Non-pigmented ciliary epithelial cell (primary cell): ENCODE data around the gene LHX6.

Experiments used
- DNase-seq: peaks from one replicate; pipeline ENCODE4 v3.0.0-alpha.2; 2010; ENCODE audit warnings: low read depth

LHX6 gene

DNA sequence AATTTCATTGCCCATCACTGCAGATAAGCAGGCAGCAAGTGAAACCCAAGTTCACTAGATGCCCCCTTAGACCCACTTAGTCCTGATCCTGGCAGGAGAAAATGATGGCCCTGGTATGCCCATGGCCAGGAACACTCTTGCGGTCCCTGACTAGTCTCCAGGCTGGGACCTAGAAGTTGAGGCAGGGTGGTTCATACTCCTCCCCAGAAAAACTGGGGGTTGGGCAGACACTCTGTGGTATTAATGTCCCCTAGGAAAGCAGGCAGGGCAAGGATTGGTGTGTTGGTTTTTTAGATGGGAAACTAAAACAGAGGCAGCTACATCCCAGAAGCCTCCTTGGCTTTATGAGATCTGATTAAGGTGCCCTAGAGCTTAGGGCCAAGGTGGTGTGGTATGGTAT, 13.1 kb downstream of the LHX6 start:
- no peak for DNase-seq

DNA sequence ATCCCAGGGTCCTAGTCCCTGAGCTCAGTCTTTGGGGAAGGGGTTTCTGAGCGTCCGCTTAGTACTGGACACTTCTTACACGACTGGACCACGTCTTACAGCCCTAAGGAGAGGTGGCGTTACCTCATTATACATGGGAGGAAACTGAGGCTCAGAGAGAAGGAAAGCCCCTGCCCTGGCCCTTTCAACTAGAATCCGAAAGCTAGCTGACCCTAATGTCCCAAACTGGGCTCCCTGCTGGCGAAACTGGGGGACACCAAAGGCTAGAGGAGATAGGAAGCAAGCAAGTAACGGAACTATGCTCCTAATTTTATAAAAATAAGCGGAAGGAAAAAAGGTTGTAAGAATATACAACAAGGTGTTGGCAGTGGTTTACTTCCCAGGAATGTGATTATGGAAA, 14.2 kb downstream of the LHX6 start:
- DNase-seq, result no peak

DNA sequence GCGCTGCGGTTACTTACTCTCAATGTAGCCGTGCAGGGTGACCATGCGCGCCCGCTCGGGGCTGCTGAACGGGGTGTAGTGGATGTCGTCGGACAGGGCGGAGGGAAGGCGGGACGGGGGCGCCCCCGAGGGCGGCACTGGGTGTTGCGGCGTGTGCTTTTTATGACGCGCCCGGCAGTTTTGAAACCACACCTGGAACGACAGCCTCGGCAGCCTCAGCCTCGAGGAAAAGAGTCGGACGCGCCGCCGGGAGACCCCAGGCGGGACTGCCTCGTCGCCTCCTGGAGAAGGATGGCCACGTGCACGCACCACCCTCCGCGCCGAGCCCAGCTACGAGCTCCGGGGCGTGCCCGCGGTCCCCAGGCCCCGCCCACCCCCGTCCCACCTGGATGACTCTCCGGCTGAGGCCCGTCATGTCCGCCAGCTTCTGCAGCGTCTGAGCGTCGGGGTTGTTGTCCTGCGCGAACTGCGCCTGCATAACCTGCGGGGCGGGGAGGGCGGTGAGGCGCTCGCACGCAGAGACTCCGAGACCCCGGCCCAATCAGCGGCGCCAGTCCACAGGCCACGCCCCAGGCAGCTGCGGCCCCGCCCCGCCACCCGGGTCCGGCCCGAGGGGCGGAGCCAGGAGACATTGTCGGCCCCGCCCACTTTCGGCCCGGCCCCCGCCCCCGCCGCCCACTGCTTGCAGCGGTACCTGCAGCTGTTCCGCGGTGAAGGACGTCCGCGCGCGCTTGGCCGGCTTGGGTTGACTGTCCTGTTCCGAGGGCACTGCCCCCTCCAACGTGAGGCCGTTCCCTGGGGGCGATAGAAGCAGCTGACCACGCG, 15.0 kb downstream of the LHX6 start:
- no peak for DNase-seq

DNA sequence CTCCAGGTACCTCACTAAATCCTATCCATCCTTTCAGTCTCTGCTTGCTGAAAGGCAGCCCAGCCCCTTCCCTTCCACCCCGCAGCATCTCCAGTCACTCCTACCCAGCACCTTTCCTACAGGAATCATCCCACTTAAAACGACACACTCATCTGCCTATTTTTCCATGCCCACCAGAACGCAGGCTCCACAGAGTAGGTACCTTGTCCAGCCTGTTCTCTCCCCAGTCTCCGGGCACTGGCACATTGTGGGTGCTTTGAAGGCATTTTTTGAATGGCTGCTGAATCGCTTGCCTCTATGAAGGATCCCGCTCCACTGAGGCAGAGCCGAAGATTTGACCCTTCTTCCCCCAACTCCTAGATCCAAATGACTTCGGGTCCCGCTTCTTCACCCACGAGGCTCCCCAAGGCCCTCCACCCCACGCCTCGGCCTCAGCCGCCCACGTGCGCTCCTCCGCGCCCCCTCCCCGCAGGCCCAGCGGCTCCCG, 15.6 kb downstream of the LHX6 start:
- no peak for DNase-seq

DNA sequence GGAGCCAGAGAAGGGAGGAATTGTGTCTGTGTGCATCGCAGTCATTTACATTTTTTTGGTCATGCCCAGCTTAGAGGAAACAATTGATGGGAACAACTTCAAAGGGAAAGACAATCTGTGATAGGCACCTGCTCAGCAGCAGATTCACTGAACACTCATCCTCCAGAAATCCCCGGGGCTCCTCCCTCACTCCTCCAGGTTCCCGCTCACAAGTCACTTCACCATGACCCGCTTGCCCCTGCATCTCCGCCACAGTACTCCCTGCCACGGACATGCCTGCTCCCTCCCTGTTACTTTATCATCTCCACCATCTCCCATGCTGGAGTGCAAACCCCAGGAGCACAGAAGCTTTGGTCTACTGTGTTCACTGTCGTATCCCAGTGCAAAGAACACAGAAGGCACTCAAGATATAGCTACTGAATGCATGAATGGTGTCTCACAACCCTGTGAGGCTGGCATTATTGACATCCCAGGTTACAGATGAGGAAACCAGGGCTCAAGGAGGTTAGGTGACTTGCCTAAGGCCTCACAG, 16.2 kb downstream of the LHX6 start:
- DNase-seq, result no peak

DNA sequence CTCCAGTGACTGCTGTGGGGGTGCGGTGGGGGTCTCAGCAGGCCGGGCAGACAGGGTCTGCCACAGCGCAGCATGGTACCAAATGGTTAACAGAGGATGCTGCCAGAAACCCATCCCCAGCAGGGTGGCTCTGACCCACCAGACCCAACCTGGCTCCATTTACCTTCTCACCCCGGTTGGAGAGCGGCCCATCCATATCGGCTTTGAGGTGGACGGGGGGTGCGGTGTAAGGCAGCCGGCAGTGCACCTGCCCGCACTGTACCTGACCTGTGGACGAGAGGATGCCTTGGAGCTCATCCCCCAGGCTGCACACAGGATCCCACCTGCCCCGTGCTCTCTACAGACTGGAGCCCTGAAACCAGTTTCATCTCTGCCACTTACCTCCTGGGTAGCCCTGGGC, 19.3 kb downstream of the LHX6 start:
- no peak for DNase-seq

DNA sequence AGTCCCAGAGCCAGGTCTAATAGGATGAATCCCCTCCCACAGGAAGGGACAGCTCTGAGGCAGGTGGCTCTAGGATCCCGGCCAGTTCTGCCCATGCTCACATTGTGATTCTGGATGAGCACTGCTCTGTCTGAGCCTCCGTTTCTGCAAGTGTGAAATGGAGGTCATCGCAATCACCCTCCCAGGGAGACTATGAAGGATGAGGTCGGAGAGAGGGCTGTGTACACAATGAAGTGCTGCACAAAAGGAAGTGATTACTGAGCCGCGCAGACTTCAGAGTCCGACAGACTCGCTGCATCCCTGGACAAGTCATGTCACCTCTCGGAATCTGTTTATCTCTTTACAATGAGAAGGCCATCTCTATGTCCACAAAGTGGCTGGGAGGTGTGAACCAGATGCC, 21.7 kb downstream of the LHX6 start:
- no peak for DNase-seq

DNA sequence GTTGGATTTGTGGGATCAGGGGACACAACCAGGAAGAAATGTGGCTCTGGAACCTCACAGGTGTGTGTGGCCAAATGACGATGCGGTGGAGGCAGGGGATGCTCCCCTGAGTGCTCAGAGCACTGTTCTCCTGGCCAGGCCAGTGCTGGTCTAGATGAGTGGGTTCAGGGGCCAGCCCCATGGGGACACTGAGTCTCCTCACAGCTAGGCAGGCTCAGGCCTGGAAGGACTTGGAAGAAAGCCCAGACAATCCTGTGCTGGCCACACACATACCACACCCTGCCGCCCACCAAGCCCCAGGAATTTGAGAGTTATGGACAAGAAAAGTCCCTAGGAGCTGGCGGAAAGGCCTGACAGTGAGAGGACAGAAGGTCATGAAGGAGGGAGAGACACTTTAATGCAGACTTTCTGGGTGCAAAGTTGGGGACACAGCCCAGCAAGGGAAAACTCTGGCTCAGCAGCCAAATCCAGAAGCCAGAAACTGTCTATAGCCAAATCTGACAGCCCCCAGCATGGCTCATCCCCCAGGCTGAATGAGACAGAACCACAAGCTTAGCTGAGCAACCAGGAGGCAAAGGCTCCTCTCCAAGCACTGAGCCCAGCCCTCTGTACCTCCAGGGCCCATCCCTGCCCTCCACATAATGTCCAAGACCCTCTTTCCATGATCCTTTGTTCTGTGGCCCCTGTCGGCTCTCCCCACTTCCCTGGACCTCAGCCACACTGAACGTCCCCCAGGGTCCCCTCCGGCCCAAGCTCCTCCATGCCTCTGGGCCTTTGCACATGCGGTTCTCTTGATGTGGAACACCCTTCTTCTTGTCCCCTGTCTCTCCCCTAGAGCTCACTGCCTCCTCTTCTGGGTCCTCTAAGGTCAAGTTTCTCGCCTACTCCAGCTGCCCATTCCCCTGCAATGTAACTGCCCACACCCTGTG, 22.4 kb downstream of the LHX6 start:
- peak; percentile 59 for DNase-seq

DNA sequence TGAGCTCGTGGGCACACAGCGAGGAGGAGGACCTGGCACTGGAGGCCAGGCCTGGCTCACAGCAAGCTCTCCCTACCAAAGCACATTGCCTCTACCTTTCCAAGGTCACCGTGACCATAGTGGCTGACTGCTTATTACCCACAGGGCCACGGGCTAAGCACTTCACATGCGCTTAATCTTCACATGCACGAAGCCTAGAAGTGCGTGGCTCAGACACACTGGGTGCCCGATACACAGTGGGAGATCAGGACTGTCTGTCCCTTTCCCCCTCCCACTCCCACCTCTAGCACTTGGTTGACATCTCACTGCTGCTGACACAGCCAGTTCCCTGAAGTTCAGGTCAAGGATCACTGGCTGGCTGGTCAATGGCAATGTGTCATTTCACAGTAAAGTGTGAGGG, 23.6 kb downstream of the LHX6 start:
- no peak for DNase-seq

DNA sequence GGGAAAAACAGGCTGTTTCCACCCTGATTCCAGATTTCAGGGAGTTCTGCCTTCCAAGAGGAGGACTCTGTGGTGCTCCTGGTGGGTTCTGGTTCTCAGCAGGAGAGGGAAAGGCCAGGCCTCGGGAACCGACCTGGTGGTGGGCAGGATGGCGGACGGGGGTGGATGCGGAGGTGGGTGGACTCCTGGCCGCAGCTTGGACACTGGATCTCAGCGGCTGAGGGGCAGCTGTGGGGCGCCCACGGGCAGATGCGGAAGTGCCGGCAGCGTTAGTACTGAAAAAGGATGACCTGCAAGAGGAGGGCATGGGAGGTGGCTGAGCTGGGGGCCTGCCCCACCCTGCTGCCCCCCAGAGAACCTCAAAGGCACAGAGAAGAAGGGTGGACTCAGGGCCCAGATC, 24.3 kb downstream of the LHX6 start:
- no peak for DNase-seq

DNA sequence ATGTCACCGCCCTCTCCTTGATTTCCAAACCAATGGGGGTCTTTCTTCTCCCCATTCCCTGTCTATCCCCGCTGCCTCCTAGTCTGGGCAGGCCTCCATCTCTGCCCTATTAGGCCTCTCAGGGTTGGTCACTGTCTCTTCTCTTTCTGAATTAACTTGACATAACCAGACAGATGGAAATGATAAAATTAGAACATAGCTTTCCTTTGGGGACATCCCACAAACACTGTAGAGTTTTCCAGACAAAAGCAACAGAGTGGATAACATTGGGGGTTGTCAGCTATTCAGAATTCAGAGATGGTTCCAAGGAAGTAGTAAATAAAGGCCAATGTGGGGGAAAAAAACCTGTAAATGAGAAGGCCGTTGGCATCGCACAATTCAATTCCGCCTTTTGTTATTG, 24.7 kb downstream of the LHX6 start:
- DNase-seq, result no peak

DNA sequence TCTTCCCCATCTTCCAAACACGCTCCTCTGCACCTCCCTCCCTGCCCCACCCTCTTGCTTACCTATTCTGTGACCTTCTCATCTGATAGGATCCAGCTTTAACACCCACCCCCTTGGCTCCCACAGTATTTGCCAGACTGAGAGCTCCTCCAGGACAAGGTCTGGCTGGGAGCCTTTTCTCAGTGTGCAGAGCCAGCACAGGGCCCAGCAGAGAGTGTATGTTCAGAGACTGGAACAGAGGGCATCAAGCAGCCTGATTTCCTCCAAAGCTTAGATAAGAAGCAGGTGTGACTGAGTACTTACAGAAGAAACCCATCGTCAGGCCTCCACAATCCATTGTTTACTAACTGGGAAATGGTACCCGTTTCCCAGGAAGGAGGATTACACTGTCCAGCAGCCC, 26.6 kb downstream of the LHX6 start:
- DNase-seq, result no peak

DNA sequence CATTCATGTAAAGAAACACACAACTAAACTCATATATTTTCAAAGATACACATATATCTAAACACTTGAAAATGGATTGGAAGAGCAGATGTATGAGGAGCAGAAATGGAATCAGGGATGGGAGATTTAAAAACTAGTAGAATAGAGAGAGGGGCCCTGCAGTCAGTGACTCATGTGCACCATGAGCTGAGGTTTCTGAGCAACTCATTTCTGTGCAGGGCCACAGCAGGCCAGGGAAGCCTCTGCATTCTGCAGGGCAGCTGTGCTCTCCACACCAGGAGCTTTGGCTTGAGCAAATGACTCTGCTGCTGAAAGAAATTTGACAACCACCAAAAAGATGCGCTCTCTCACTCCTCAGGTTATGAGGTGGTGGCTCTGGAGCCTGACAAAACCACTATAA, 27.1 kb downstream of the LHX6 start:
- DNase-seq, result no peak

DNA sequence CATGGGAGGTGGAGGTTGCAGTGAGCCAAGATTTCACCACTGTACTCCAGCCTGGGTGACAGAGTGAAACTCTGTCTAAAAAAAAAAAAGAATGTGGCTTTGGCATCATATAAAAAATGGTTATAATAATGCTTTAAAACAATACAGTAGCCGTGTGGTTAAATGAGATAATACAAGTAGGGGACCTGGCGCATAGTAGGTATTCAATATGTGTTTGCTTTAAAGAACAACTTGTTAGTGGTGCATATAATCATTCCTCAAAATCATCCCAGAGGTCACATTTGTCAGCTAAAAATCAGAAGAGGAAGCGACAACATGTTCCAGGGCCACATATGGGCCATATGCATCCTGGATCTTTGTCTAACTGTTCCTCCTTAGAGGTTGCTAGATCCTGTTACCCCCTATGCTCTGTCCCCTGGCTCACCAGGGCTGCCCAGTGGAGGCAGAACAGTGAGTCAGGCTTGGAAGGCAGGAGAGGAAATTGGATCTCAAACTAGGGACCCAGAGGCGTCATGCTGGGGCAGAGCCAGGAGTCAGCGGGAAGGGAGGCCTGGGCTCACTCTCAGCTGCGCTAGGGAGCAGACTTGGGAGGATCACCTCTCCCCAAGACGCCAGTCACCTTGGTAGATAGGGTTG, 27.7 kb downstream of the LHX6 start:
- DNase-seq, result no peak

DNA sequence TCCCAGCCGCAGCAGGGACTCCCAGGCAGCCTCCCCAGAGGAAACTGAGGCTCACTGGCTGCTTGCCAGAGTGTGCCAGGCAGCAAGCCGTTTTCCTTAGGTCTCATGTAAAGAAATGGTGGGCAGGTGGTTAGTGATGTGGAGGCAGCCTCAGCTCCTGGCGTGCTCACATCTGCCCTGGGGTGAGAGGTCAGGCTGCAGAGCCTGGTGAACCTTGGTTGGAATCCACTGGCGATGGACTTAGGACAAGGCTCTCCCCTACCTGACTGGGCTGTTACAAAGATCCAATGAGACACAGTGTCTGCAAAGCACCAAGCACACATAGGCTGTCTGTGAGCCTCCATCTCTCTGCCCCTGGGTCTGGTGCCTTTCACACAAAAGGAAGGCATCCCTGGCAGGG, 30.9 kb downstream of the LHX6 start:
- no peak for DNase-seq

DNA sequence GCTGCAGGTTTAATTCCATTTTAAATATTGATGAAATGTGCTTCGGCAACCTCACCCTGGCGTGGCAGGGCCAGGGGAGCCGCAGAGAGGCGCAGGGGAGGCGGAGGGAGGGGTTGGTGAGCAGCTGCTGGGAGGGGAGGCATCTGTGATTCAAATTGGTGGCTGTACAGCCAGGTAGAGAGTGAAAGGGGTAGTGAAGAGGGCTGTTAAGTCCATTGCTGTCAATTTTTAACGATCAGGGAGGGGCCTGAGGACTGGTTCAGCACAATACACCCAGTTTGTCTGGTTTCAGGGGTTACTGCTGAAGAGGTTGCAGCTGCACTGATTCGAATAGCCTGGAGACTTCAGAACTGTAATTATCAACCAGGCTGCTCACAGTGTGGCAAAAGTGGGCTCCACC, 31.3 kb downstream of the LHX6 start:
- DNase-seq, result no peak

DNA sequence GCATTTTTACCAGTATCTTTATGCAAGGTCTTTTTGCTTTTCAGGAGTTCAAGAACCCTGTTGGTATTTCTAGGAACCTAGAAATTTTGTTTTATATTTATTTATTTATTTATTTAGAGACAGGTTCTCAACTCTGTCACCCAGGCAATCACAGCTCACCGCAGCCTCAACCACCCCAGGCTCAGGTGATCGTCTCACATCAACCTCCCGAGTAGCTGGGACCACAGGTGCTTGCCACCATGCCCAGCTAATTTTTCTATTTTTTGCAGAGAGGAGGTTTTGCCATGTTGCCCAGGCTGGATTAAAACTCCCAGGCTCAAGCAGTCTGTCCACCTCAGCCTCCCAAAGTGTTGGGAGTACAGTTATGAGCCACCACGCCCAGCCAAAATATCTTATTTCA, 32.9 kb downstream of the LHX6 start:
- DNase-seq, result no peak

DNA sequence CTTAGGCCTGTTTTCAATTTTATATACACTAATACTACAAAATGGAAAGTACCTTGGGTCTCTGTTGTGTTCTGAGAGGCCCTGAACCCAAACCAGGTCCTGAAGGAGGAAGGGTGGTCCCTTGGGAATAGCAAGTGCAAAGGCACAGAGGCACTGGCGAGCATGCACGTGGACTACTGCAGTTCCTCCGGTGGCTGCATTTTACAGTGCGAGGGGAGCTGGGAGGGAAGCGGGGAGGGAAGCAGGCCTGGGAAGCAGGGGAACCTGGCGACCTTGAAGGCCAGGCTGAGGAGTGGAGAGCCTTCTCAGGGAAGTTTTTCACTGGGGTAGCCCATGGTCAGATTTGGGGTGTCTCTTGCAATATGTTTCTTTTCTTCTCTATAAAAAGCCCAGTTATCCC, 35.1 kb downstream of the LHX6 start:
- no peak for DNase-seq

DNA sequence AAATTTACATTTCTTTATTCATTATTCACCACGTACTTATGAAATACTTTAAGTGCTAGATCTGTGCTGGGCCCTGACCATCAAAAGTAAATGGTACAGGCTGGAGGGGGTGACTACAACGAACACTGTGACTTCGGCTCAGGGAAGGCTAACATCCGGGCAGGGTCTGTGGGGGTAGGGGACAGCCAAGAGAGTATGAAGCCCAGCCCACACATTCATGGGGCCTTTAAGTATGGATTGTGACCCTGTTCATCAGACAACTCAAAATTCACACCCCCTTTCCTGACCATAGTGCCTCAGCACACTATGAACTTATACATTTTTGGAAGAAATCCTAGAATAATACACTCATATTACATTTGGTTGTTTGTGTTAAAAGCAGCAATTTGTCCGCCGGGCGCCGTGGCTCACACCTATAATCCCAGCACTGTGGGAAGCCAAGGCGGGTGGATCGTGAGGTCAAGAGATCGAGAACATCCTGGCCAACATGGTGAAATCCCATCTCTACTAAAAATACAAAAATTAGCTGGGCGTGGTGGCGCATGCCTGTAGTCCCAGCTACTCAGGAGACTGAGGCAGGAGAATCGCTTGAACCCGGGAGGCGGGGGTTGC, 35.7 kb downstream of the LHX6 start:
- DNase-seq, result no peak

DNA sequence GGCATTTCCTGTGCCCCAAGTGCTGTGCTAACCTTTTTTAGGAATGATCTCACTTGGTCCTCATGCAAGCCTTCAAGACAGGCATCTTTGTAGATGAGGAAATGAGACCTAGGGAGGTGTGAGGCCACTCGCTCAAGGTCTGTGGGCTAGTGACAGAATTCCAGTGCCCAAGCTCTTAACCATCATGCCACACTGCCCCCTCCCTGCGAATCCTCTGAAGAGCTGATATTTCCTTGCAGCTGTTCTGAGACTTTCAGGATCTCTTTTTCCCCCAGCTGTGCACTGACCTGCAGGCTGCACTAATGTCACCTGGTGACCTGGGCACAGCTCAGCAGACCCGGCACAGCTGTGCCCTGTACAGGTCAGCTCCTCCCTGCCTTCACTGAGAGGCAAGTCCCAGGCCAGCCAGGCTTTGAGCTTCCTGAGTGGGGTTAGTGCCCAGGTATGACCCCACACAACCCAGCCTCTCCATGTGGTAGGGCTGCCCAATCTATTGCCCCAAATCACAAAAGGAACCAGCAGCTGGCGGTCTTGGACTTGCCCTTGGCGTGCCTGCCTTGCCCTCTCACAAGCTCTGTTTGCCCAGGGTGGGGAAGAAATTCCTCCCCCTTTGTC, 36.4 kb downstream of the LHX6 start:
- no peak for DNase-seq

DNA sequence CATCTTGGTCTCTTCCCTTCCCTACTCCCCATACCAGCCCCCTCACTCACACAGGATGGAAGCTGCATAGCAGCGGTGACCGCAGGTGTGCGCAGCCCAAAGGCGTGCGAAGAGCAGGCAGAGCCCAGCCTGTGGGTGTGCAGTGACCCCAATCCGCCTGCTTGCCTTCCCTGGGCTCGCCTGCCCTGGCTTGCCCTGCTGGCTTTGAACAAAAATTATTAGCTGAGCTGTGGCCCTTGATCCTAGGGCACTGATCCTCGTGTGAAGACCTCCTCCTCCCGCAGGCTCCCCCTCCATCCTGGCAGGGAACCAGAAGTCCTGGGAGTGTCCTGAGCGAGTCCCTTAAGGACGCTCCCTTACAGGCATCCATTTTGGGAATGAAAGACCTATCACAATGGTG, 37.2 kb downstream of the LHX6 start:
- DNase-seq, result no peak
